Gastroesophageal sphincter (tissue), 3 donors: ENCODE measurements around the gene LRRFIP2.

Source experiments
- CTCF ChIP-seq, 4 experiments: fragments of 200-600 bp in 2 of 4; fragments of 450-650 bp in 2 of 4; sonication (generic) in 1 of 4; IDR thresholded peaks; one replicate each; pipeline ENCODE4 v1.5.1; 2017 to 2019; ENCODE audit warnings: antibody characterized with exemption in 4 of 4, mild to moderate bottlenecking in 2 of 4, moderate library complexity in 2 of 4
- POLR2A ChIP-seq, 2 donors: fragments of 450-650 bp; IDR thresholded peaks; one replicate each; pipeline ENCODE4 v1.6.1; 2017; ENCODE audit warnings: antibody characterized with exemption in 2 of 2, mild to moderate bottlenecking in 2 of 2, moderate library complexity in 1 of 2
- POLR2AphosphoS5 ChIP-seq: sonication (generic); formaldehyde crosslinking; IDR thresholded peaks from one replicate; pipeline ENCODE4 v1.6.1; 2017; ENCODE audit warnings: antibody characterized with exemption

- TF ChIP-seq CTCF (IDR thresholded peaks at IDR 0.05) (no peak), POLR2AphosphoS5 (no peak), POLR2A (IDR thresholded peaks at IDR 0.05) (no peak)
Observed at GRCh38 chr3:37074178-37074577, 100.2 kb downstream of the LRRFIP2 start.
